AG04450 (cell line): Measurements from ENCODE around the gene AKAP5. TPM values are rescaled to one million over a fixed set of nuclear protein-coding genes. Genes with fewer than 3 reads are reported as not detected.

Source experiments
- CTCF ChIA-PET: fragments of 300-600, 350-600 bp; formaldehyde crosslinking; extraction: SDS; loops from one replicate; lab custom pipeline; 2022; ENCODE audit warnings: antibody characterized with exemption, inconsistent platforms; lab: Charles Lee
- POLR2A ChIA-PET: fragments of 350-600 bp; formaldehyde crosslinking; extraction: SDS; loops from one replicate; lab custom pipeline; 2021; ENCODE audit warnings: antibody characterized with exemption, inconsistent platforms; lab: Yijun Ruan, JAX
- DNase-seq: peaks from one replicate; pipeline ENCODE4 v3.0.0-alpha.2; 2011; ENCODE audit warnings: low read depth, low spot score
- H3K27ac ChIP-seq: one replicate; pipeline ENCODE4 v1.5.1; 2012; ENCODE audit warnings: low read depth, low read length, control low read depth
- H3K27me3 ChIP-seq: one replicate; pipeline ENCODE4 v1.6.0; 2012; ENCODE audit warnings: low read length; ENCODE audit not compliant: control insufficient read depth, insufficient read depth
- H3K4me3 ChIP-seq: 2 replicates; pipeline ENCODE4 v1.5.1; 2011; ENCODE audit warnings: mild to moderate bottlenecking, low read depth, low read length, control low read depth
- H3K9me3 ChIP-seq: 2 replicates; pipeline ENCODE4 v1.5.1; 2012; ENCODE audit warnings: low read length; ENCODE audit not compliant: control insufficient read depth, insufficient read depth
- polyA plus RNA-seq: library from polyadenylated mRNA; depleted of rRNA; stranded (reverse); fragments of >200 nt; gene quantifications from 2 replicates; pipeline ENCODE4 v1.2.3, GENCODE V29; 2011
- TF ChIP-seq, protein P1 (sequence below): IDR thresholded peaks from 2 replicates; pipeline ENCODE4 v1.5.1; 2011; ENCODE audit warnings: low read depth, low read length, control low read depth, inconsistent platforms

Gene AKAP5
- polyA plus RNA-seq, 1 experiment: 0.77 TPM

- ChIA-PET CTCF (interaction anchor here (1.5 to 2.3 kb wide), 4 partner anchors 14 to 146 kb away, joined by 4 to 9 read pairs (median 6); no protein-coding TSS in a partner anchor), POLR2A (no interaction called here)
- DNase-seq: no peak
- TF ChIP-seq, protein P1, sequence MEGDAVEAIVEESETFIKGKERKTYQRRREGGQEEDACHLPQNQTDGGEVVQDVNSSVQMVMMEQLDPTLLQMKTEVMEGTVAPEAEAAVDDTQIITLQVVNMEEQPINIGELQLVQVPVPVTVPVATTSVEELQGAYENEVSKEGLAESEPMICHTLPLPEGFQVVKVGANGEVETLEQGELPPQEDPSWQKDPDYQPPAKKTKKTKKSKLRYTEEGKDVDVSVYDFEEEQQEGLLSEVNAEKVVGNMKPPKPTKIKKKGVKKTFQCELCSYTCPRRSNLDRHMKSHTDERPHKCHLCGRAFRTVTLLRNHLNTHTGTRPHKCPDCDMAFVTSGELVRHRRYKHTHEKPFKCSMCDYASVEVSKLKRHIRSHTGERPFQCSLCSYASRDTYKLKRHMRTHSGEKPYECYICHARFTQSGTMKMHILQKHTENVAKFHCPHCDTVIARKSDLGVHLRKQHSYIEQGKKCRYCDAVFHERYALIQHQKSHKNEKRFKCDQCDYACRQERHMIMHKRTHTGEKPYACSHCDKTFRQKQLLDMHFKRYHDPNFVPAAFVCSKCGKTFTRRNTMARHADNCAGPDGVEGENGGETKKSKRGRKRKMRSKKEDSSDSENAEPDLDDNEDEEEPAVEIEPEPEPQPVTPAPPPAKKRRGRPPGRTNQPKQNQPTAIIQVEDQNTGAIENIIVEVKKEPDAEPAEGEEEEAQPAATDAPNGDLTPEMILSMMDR: no peak
- H3K27ac ChIP-seq: no peak overlapping the region
- H3K4me3 ChIP-seq: no peak overlapping the region
- H3K9me3 ChIP-seq: no peaks in the 10 kb centered on the region
- H3K27me3 ChIP-seq: no peaks in the 10 kb centered on the region
These were observed 31.5 kb downstream of the AKAP5 start for GRCh38 chr14:64496764-64497163.

DNA sequence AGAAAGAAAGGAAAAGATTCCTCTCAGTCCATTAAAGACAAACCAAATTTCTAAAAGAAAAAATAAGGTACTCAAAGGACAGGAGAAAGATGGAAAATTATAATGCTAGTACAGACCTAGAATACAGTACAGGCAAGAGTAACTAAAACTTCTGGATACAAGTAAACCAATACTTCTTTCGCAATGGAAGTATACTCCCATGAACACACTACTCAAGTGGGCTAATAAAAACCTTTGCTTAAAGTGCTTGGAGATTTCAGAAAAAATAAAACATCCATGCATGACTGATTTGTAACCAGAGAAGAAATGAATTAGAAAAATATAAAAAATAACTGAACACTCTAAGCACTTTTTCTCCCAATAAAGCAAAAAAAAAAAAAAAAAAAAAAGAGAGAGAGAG, 34.8 kb downstream of the AKAP5 start:
- Histone ChIP-seq H3K27me3 (no peaks in the 10 kb centered on the region), H3K4me3 (no peak overlapping the region), H3K9me3 (peaks cover 3% of the 10 kb centered on the region; the same call in 1 of the 2 replicates), H3K27ac (no peak overlapping the region)
- DNase-seq: no peak
- CTCF ChIA-PET: no interaction called here
- TF ChIP-seq, protein P1: no peak
- POLR2A ChIA-PET: no interaction called here

DNA sequence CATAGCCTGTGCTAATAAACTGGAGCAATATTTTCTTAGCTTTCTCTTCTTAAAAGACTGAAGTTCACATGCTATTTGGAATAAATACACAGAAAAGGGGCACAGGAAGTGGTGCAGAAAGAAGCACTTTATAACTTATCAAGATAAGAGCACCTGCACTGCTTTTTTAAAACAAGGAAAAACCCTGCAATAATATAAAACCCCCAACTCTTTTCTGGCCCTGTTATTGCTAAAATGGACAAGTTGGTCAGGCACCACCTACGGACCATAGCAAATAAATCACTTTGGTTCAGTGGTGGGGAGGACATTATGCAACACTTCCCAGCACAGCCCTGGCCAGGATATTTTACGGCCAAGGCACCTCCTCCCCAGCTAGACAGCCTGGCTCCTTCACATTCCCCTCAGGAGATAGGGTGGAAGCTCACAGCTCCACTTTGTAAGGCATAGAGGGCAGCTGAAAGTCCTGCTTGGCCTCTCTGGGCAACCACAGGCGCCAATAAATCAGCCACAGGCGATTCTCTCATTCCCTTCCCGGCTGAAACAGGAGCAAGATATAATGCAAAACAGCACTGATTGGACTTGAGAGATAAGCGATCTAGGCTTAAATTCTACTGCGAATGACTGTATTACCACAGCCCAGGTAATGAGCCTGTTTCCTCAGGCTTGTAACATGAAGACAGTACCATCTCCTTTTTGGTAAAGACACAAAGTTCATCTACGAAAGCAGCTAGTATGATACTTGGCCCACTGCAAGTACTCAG, 36.3 kb downstream of the AKAP5 start:
- Histone ChIP-seq H3K27ac (no peak overlapping the region), H3K9me3 (peaks cover 3% of the 10 kb centered on the region; the same call in 1 of the 2 replicates), H3K27me3 (no peaks in the 10 kb centered on the region), H3K4me3 (peak overlapping the region; percentile 25)
- TF ChIP-seq, protein P1: no peak
- ChIA-PET CTCF (interaction anchor here (0.7 to 1.3 kb wide), 4 partner anchors 11 to 158 kb away, joined by 3 to 4 read pairs (median 3); no protein-coding TSS in a partner anchor), POLR2A (interaction anchor here (0.5 to 0.6 kb wide), 2 partner anchors 146 to 184 kb away, joined by 3 to 7 read pairs; no protein-coding TSS in a partner anchor)
- no peak for DNase-seq

GRCh38 chr14:64502456-64502855, 37.2 kb downstream of the AKAP5 start:
- Histone ChIP-seq H3K9me3 (peaks cover 3% of the 10 kb centered on the region; the same call in 1 of the 2 replicates), H3K4me3 (peak overlapping the region; percentile 82), H3K27ac (peak overlapping the region; percentile 93), H3K27me3 (no peaks in the 10 kb centered on the region)
- DNase-seq: no peak
- ChIA-PET CTCF (interaction anchor here (0.6 to 1.0 kb wide), 2 partner anchors 135 to 366 kb away, joined by 3 read pairs; no protein-coding TSS in a partner anchor), POLR2A (interaction anchor here (1.1 kb wide), 1 partner anchor 127 kb away, joined by 3 read pairs; no protein-coding TSS in a partner anchor)
- TF ChIP-seq, protein P1: no peak
